ENCODE data around the gene DBI. TPM values are rescaled to one million over a fixed set of nuclear protein-coding genes. Genes with fewer than 3 reads are reported as not detected.
A peak's percentile ranks its signal among the peaks of the same experiment; 100 is the strongest.

Gene DBI
- 142 and 172 TPM in 2 replicates for total RNA-seq (2014; rRNA removed; shearing (Covaris generic))
- polyA plus RNA-seq (2015; cell fraction: cytosol; rRNA removed): 163 and 186 TPM in 2 replicates
- 60.5 and 63.1 TPM in 2 replicates for polyA plus RNA-seq (2015; cell fraction: nucleus; rRNA removed)

- DNase-seq (ENCODE audit: low read depth): peak; percentile 97
Measured at GRCh38 chr2:119366649-119367471, at the start of gene DBI, which contains the start of gene C2orf76. Gene DBI, plus strand, starts transcription at chr2:119366977. Its CDS starts 75 bp downstream, at chr2:119367052. Gene C2orf76, minus strand, starts transcription at chr2:119366834. Its CDS starts 26,875 bp downstream, at chr2:119339959.

GRCh38 chr2:119317554-119317953, 49.2 kb upstream of the DBI start:
- DNase-seq (ENCODE audit: low read depth): no peak

GRCh38 chr2:119319593-119319992, 47.2 kb upstream of the DBI start:
- no peak for DNase-seq (ENCODE audit: low read depth)

- no peak for DNase-seq (ENCODE audit: low read depth)
Measured at GRCh38 chr2:119323459-119323858, 43.3 kb upstream of the DBI start.

GRCh38 chr2:119324685-119325270, 42.0 kb upstream of the DBI start:
- DNase-seq (ENCODE audit: low read depth): no peak

- no peak for DNase-seq (ENCODE audit: low read depth)
Measured at GRCh38 chr2:119326938-119327337, 39.8 kb upstream of the DBI start.

GRCh38 chr2:119327431-119327830, 39.3 kb upstream of the DBI start:
- DNase-seq (ENCODE audit: low read depth): no peak

GRCh38 chr2:119332953-119333352, 33.8 kb upstream of the DBI start:
- no peak for DNase-seq (ENCODE audit: low read depth)

- no peak for DNase-seq (ENCODE audit: low read depth)
Measured at GRCh38 chr2:119333360-119333759, 33.4 kb upstream of the DBI start.

GRCh38 chr2:119333833-119334232, 32.9 kb upstream of the DBI start:
- no peak for DNase-seq (ENCODE audit: low read depth)

- no peak for DNase-seq (ENCODE audit: low read depth)
Measured at GRCh38 chr2:119337749-119338148, 29.0 kb upstream of the DBI start.

GRCh38 chr2:119338272-119338671, 28.5 kb upstream of the DBI start:
- DNase-seq (ENCODE audit: low read depth): no peak

- no peak for DNase-seq (ENCODE audit: low read depth)
Measured at GRCh38 chr2:119338826-119339561, 27.8 kb upstream of the DBI start.

- no peak for DNase-seq (ENCODE audit: low read depth)
Measured at GRCh38 chr2:119339562-119339923, 27.2 kb upstream of the DBI start.

- DNase-seq (ENCODE audit: low read depth): no peak
Measured at GRCh38 chr2:119341684-119342083, 25.1 kb upstream of the DBI start.

- no peak for DNase-seq (ENCODE audit: low read depth)
Measured at GRCh38 chr2:119349289-119349688, 17.5 kb upstream of the DBI start.

- no peak for DNase-seq (ENCODE audit: low read depth)
Measured at GRCh38 chr2:119350311-119350998, 16.3 kb upstream of the DBI start.

GRCh38 chr2:119352357-119352756, 14.4 kb upstream of the DBI start:
- DNase-seq (ENCODE audit: low read depth): no peak

GRCh38 chr2:119354860-119355259, 11.9 kb upstream of the DBI start:
- no peak for DNase-seq (ENCODE audit: low read depth)

- no peak for DNase-seq (ENCODE audit: low read depth)
Measured at GRCh38 chr2:119359774-119360173, 7.0 kb upstream of the DBI start.

GRCh38 chr2:119360423-119360966, 6.3 kb upstream of the DBI start:
- no peak for DNase-seq (ENCODE audit: low read depth)

Measured in HT1080 (cell line).